ENCODE results near the gene AGO1.
"Not testable (repeated sequence)": the region's sequence is repeated elsewhere in the genome, so short reads cannot be mapped to it uniquely, and the experiment has no call there.

Gene AGO1

DNA sequence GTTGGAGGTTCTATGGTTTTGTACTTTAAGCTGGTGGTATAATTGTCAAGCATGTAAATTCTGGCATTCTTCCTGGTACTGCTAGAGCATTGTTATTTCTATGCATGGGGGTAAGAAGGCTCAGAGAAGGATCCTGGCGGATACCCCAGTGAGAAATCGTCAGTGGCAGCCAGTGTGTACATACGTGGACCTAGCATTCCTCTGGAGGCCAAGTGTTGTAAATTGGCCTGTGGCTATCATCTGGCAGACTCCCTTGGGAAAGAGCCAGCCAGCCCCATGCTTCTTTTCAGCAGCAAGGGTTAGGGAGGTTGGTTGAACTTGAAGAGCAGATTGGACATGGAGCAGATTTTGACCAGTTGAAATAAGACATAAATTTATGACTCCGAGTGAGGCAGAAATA, 42.7 kb downstream of the AGO1 start:
- no peak for DNase-seq

DNA sequence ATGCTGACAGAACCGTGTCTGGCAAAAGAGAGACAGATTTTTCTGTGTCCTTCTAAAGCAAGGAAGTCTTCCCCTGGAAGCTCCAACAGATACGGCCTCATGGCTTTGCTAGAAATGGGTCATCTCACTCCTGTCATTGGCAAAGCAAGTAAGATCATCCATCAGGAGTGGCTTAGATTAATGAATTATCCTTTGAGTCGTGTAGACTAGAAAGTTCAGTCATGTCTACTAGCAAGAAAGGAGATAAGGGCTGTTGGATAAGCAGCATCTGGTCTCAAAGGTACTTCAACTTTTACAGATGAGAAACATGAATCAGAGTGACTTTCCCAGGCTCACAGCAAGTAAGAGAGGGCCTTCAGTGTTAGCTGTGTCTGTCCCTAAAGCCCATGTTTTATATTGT, 44.5 kb downstream of the AGO1 start:
- DNase-seq, result no peak

- peak; percentile 54 for DNase-seq
Measured at GRCh38 chr1:35929730-35930592, 47.0 kb downstream of the AGO1 start.

DNA sequence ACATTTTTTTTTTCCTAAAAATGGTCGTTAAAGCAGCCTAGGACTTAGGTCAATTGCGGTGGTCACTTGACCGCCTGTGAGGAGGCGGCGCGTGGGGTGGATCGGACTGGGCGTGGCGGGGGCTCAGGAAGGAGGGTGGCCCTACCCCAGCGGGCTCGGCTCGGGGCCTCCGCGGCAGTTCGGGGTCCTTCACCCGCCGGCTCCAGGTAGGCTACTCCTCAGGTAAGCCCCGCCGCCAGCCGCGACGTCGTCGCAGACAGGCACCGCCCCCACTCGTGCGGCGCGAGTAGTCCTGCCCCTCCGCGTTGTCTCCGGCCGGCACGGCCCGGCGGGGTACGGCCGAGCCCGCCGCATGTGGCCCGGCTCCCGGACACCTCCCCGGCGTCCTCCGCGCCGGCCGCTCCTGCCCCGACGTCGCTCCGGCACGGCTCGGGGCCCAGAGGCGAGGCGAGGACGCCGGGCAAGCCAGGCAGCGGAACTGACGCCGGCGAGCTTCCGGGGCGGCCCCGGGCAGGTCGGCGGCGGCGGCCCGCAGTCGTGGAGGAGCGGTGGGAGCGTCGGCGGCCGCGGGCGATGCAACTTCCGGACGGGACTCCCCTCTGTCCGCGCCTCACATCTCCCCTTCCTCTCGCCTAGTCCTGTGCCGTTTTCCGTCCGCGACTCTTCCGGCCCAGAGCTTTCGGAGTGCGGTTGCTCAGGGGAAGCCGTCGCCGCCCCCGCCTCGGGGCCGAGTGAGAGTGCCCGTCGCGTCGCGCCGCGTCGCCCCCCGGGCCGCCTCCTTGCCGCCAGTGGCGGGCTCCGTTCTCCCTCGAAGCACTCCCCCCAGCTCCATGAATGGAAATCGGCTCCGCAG, 47.8 kb downstream of the AGO1 start, which contains the start of gene AGO3:
TSS of gene AGO3 (plus strand) at position 513 of the 853 bp plus-strand sequence. CDS start at position 835, 322 bp downstream.
- peak; percentile 72 for DNase-seq

GRCh38 chr1:35931446-35932157, 48.6 kb downstream of the AGO1 start:
- no peak for DNase-seq

DNA sequence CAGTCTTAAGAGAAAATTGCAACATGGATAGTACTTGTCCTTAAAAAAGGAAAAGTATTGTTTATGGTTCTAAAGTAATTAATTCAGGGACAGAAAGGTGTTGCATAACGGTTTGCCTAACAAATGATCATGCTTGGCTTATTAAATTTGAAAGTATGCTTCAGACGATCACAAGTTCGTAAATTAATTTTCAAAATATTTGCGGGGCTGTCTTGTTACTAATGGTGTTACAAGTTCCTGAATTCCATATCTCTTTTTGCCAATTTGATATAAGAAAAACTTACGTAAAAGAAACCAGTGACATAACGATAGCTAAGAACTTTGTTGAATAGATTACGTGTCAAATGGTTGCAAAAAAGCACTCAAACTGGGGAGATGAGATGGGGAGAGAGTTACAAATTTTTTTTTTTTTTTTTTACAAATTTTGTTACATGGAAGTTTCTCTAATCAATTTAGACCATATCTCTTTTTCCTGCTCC, 49.2 kb downstream of the AGO1 start:
- no peak for DNase-seq

DNA sequence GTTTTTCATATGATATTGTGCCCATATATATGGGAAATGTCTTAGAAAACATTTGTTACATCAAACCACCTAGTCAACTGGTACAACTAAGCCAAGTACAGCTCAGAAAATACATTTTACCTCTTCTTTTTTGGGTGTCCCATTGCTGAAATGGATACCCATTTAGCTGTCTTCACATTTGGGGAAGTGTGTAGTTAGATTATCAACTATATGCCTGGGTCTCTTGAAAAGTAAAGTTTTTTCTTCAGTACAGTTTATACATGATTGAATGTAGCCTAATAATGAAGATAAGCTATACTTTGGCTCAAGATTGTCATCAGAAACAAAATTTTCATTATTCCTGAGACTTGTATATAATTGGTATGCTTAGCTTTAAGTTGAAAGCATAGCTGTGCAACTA, 49.9 kb downstream of the AGO1 start:
- no peak for DNase-seq

GRCh38 chr1:35935442-35936388, 52.7 kb downstream of the AGO1 start:
- no peak for DNase-seq

DNA sequence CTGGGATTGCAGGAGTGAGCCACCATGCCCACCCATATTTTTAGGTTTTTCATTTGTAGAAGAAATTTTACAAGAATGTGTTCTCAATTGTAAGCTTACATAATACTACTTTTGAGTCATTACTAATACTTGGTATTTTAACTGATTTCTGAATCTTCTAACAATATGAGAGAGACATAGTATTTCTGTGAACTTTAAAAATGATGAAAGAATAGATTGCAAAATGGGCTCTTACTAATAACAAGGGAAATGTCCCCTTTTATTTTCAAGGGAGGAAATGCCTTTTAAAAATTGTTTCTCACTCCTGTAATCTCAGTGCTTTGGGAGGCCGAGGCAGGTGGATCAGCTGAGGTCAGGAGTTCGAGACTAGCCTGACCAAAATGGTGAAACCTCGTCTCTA, 53.8 kb downstream of the AGO1 start:
- no peak for DNase-seq

DNA sequence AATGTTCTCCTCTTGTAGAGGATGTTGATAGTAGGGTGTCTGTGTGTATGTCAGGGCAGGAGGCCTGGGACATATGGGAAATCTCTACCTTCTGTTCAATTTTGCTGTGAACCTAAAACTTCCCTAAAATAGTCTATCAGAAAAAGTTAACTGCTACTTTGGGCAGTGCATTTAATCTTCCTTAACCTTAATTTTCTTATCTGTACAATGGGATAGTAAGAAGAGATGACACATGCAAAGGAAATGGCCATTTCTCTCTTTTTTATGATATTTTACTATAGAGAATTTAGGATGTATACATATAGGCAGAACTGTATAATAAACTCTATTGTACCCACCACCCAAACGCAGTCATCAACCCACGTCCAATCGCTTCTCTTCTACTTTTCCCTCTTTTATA, 56.5 kb downstream of the AGO1 start:
- no peak for DNase-seq

DNA sequence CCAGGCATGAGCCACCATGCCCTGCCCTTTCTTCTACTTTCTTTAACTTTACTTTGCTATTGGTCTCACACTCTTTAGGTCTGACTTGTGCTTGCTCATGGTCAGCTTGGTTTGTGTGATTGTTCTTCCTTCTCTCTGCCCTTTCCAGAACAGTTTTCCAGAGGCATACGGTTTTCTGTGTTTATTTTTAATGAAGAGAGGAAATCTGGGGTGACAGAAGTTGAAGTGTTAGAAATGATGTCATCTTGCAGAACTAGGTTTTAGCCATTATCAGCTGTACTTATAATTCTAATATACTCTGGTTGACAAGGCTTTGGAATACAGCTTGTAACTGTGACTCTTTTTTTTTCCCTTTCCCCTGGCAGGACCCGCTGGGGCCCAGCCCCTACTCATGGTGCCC, 62.3 kb downstream of the AGO1 start:
- no peak for DNase-seq

DNA sequence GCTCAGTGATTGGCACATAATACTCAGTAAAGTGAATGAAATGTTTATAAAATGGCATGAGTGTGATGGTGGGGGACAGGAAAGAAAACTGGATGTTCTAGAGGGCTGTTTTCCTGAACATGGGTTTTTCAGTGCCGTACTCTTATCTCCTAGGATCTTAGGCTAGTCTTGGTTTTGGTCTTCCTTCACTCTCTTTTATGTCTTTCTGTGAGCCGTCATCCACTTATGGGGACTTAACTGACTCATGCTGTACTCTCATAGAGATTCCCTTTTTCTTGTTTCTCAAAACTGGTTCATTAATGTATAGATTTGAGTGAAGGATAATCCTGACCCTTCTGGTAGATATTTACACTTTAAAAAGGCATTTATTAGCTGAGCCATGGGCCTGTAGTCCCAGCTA, 64.5 kb downstream of the AGO1 start:
- DNase-seq, result no peak

- no peak for DNase-seq
Measured at GRCh38 chr1:35958558-35958957, 75.5 kb downstream of the AGO1 start.

DNA sequence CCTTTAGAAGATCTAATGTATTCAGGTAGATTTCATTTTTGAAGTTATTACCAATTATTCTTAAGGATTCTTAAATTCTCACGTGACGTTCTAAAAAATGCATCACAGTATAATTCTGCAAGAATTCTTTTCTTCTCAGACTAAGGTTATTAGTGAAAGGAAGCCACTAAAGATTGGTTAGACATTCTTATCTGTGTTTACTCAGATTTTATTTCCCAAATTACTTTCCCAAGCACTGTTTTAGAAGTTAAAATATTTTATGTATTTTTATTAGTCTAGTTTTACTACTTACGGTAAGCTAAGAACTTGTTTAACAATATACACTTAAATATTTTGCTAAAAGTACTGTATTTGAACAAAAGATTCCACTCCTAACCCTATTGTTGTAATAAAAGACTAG, 76.3 kb downstream of the AGO1 start:
- DNase-seq, result no peak

DNA sequence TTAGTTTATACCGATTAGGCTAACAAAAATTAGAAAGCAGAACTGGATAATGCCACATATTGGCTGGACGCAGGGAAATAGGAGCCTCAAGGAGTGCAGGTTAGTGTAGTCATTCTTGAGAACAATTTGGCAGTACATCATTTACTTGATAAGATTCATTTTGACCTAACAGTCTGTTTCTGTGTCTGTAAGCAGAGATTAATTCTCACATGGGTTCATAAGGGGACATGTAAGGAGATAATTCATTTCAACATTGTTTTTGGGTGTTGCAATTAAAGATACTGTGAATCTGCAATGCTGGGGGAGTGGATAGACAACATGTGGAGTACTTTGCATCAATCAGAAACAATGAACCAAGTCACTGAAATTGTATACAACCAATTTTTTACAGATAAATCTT, 79.9 kb downstream of the AGO1 start:
- DNase-seq, result no peak

GRCh38 chr1:35964277-35964676, 81.3 kb downstream of the AGO1 start:
- DNase-seq, result not testable (repeated sequence)

- no peak for DNase-seq
Measured at GRCh38 chr1:35968396-35968795, 85.4 kb downstream of the AGO1 start.

DNA sequence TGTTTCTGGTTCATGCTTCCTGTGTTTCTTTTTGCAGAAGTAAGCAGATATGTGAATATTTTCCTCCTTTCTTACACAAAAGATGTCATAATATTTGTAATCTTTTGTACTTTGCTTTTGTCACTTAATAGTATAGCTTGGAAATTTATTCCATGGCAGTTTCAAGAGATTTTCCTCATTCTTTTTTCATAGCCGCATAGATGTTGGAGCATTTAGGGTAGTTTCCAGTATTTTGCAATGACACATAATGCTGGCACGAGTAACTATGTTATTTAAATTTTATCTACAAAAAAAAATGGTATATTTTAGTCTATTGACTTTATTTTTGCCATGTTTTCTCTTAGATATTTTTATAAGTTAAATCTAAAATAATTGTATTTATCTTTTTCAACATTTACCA, 88.6 kb downstream of the AGO1 start:
- DNase-seq, result no peak

GRCh38 chr1:35972631-35973030, 89.6 kb downstream of the AGO1 start:
- not testable (repeated sequence) for DNase-seq

DNA sequence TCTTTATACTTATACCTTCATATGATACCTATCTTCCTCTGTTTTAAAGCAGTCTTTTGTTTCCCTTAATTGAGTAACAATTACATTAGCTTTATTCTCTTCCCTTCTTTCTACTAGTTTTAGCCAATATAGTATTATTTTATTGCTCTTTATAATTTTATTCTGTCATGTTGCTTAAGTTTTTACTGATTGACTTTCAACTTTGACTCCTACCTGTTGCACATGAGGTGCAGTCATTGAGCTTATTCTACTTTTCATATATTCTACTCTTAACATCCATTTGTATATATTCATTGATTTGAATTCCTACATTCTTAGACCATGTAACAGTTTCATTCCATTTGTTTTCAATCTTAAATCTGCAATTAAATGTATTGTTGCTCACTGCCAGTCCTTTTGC, 97.1 kb downstream of the AGO1 start:
- DNase-seq, result no peak

Measured in DMS 273 treated with DMSO at 0.1 percent for 48 hours (cell line).